ENCODE measurements around the gene NUS1. TPM values are rescaled to one million over a fixed set of nuclear protein-coding genes. Genes with fewer than 3 reads are reported as not detected.
"Not testable (repeated sequence)": the region's sequence is repeated elsewhere in the genome, so short reads cannot be mapped to it uniquely, and the experiment has no call there.

The NUS1 gene
- 28.4 to 31.6 TPM (median 30.6 TPM) in 3 replicates for total RNA-seq
- long read RNA-seq, full-length matches to known transcripts, result 20 of 28 reads
- long read RNA-seq, partial matches to known transcripts, result 3 of 28 reads
- long read RNA-seq, other reads (novel, unspliced or antisense), result 5 of 28 reads

GRCh38 chr6:117674991-117675657 is at the start of gene NUS1:
Gene NUS1, plus strand, starts transcription at chr6:117675469. Its CDS starts 202 bp downstream, at chr6:117675671.
- peak within 1 kb of the TSS; percentile 89 for H3K27ac Mint-ChIP-seq (ENCODE audit: unreplicated experiment)
- TF ChIP-seq, protein P1, sequence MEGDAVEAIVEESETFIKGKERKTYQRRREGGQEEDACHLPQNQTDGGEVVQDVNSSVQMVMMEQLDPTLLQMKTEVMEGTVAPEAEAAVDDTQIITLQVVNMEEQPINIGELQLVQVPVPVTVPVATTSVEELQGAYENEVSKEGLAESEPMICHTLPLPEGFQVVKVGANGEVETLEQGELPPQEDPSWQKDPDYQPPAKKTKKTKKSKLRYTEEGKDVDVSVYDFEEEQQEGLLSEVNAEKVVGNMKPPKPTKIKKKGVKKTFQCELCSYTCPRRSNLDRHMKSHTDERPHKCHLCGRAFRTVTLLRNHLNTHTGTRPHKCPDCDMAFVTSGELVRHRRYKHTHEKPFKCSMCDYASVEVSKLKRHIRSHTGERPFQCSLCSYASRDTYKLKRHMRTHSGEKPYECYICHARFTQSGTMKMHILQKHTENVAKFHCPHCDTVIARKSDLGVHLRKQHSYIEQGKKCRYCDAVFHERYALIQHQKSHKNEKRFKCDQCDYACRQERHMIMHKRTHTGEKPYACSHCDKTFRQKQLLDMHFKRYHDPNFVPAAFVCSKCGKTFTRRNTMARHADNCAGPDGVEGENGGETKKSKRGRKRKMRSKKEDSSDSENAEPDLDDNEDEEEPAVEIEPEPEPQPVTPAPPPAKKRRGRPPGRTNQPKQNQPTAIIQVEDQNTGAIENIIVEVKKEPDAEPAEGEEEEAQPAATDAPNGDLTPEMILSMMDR (IDR thresholded peaks at IDR 0.05), result peak; percentile 88
- H3K4me1 Mint-ChIP-seq (ENCODE audit: low read depth), result peaks cover 49% of the 10 kb centered on the region
- peaks cover 2% of the 10 kb centered on the region for H3K9me3 Mint-ChIP-seq (ENCODE audit: low read depth)
- no peaks in the 10 kb centered on the region for H3K27me3 Mint-ChIP-seq (ENCODE audit: low read depth)
- peaks cover 2% of the 10 kb centered on the region for H3K36me3 Mint-ChIP-seq (ENCODE audit: low read depth)
- peak; percentile 99 for DNase-seq (ENCODE audit: low spot score)
- H3K4me3 Mint-ChIP-seq (ENCODE audit: unreplicated experiment), result peak within 1 kb of the TSS; percentile 85

DNA sequence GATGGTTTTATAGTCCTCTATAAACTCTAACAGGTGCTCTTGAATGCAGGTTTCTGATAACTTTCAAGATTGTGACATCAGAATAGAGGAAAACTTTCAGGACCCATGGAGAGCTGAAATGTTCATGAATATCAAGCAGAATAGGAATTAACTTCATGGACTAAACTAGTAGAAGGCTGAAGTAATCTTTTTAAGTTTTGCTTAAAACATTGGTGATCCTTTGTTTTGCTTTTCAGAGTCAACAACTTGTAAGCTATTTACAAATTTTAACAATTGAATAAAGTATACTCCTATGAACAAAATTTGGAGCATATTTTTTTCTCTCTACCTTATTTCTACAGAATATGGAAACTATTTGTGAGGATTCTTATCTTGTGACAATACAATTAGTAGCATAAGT is 47.7 kb upstream of the NUS1 start:
- Mint-ChIP-seq H3K9me3 (ENCODE audit: low read depth) (peaks cover 9% of the 10 kb centered on the region), H3K36me3 (ENCODE audit: low read depth) (peaks cover 3% of the 10 kb centered on the region), H3K4me1 (ENCODE audit: low read depth) (no peaks in the 10 kb centered on the region), H3K27ac (ENCODE audit: unreplicated experiment) (no peak overlapping the region), H3K4me3 (ENCODE audit: unreplicated experiment) (no peak overlapping the region), H3K27me3 (ENCODE audit: low read depth) (peaks cover 4% of the 10 kb centered on the region)
- DNase-seq (ENCODE audit: low spot score), result no peak
- TF ChIP-seq, protein P1 (IDR thresholded peaks at IDR 0.05), result no peak

GRCh38 chr6:117629119-117629660 is 46.1 kb upstream of the NUS1 start:
- TF ChIP-seq, protein P1 (IDR thresholded peaks at IDR 0.05), result no peak
- Mint-ChIP-seq H3K4me3 (ENCODE audit: unreplicated experiment) (no peak overlapping the region), H3K9me3 (ENCODE audit: low read depth) (peaks cover 7% of the 10 kb centered on the region), H3K27ac (ENCODE audit: unreplicated experiment) (no peak overlapping the region), H3K27me3 (ENCODE audit: low read depth) (peaks cover 5% of the 10 kb centered on the region), H3K36me3 (ENCODE audit: low read depth) (peaks cover 2% of the 10 kb centered on the region), H3K4me1 (ENCODE audit: low read depth) (no peaks in the 10 kb centered on the region)
- no peak for DNase-seq (ENCODE audit: low spot score)

DNA sequence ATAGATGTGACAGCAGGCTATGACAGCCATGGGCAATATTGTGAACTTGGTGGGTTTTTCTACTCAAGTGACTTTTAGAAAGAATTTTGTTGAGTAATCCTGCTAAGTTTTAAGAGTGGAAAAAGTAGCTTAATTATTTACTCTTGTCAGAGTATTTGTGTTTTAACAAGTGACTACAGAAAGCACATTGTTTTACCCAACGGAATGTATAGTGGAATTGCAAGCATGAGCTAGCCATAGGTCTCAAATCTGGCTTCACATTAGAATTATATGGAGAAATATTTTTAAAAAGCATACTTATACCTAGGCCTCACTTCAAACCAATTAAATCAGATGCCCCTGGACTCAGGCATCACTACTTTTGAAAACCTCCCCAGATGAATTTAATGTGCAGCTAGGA is 37.5 kb upstream of the NUS1 start:
- no peak for DNase-seq (ENCODE audit: low spot score)
- Mint-ChIP-seq H3K36me3 (ENCODE audit: low read depth) (no peaks in the 10 kb centered on the region), H3K9me3 (ENCODE audit: low read depth) (peaks cover 3% of the 10 kb centered on the region), H3K4me1 (ENCODE audit: low read depth) (no peaks in the 10 kb centered on the region), H3K27me3 (ENCODE audit: low read depth) (peaks cover 1% of the 10 kb centered on the region), H3K4me3 (ENCODE audit: unreplicated experiment) (no peak overlapping the region), H3K27ac (ENCODE audit: unreplicated experiment) (no peak overlapping the region)
- TF ChIP-seq, protein P1 (IDR thresholded peaks at IDR 0.05), result no peak

DNA sequence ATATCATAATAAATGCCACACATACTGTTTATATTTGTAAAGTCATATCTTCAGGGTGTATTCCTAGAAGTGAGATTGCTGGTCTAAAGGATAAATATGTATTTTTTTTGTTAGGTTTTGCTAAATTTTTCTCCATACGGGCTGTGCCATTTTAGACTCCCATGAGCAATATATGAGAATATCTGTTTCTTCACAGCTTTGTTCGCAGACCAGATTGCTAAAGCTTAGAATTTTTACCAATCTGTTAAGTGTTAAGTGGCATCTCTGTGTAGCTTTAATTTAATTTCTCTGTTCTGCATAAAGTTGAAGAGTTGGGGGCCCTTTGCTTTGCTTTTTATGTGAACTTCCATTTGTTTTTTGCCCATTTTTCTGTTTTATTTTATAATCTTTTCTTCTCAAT is 32.3 kb upstream of the NUS1 start:
- Mint-ChIP-seq H3K27ac (ENCODE audit: unreplicated experiment) (no peak overlapping the region), H3K9me3 (ENCODE audit: low read depth) (peaks cover 3% of the 10 kb centered on the region), H3K4me1 (ENCODE audit: low read depth) (no peaks in the 10 kb centered on the region), H3K4me3 (ENCODE audit: unreplicated experiment) (no peak overlapping the region), H3K36me3 (ENCODE audit: low read depth) (peaks cover 2% of the 10 kb centered on the region), H3K27me3 (ENCODE audit: low read depth) (no peaks in the 10 kb centered on the region)
- TF ChIP-seq, protein P1 (IDR thresholded peaks at IDR 0.05), result no peak
- no peak for DNase-seq (ENCODE audit: low spot score)

- H3K27ac Mint-ChIP-seq (ENCODE audit: unreplicated experiment); H3K27me3 Mint-ChIP-seq (ENCODE audit: low read depth); H3K36me3 Mint-ChIP-seq (ENCODE audit: low read depth); H3K4me1 Mint-ChIP-seq (ENCODE audit: low read depth); H3K9me3 Mint-ChIP-seq (ENCODE audit: low read depth); H3K4me3 Mint-ChIP-seq (ENCODE audit: unreplicated experiment); DNase-seq (ENCODE audit: low spot score): not testable (repeated sequence)
These were observed 23.3 kb upstream of the NUS1 start for GRCh38 chr6:117651984-117652383.

All from chondrocyte (in vitro differentiated cells).